K562 treated with DMSO at 1 percent for 48 hours (cell line): ENCODE data around the gene FBL. TPM values are rescaled to one million over a fixed set of nuclear protein-coding genes. Genes with fewer than 3 reads are reported as not detected.

ENCODE experiments used
- total RNA-seq: library from RNA; unstranded; fragments of 300-600 nt; gene quantifications from 2 replicates; pipeline ENCODE4 v1.2.3, GENCODE V29; 2022; ENCODE audit warnings: low replicate concordance; ENCODE audit errors: extremely low read depth

FBL gene
- total RNA-seq: not detected in 2 replicates

GRCh38 chr19:39845933-39846677 is at the start of gene FBL:
Gene FBL (minus strand): TSS chr19:39846379. CDS start chr19:39846300, 79 bp downstream.

GRCh38 chr19:39833464-39834286 is 12.5 kb downstream of the FBL start, which contains the start of gene DYRK1B:
Gene DYRK1B (minus strand): TSS chr19:39834162. CDS start chr19:39831867, 2,295 bp downstream.

Other genes with a start within 250 kb of the FBL start
- gene LGALS13, start 243.9 kb downstream of the FBL start, total RNA-seq: not detected in 2 replicates
- not detected in 2 replicates for gene LGALS16, start 190.5 kb downstream of the FBL start, total RNA-seq
- gene LGALS14, start 141.9 kb downstream of the FBL start, total RNA-seq: not detected in 2 replicates
- gene CLC, start 108.3 kb downstream of the FBL start, total RNA-seq: not detected in 2 replicates
- gene LEUTX, start 67.5 kb downstream of the FBL start, total RNA-seq: not detected in 2 replicates
- not detected in 2 replicates for gene DYRK1B, start 12.2 kb downstream of the FBL start, total RNA-seq
- gene FCGBP, start 88.3 kb upstream of the FBL start, total RNA-seq: not detected in 2 replicates
- gene PSMC4, start 124.8 kb upstream of the FBL start, total RNA-seq: not detected in 2 replicates
- gene ZNF546, start 150.7 kb upstream of the FBL start, total RNA-seq: not detected in 2 replicates
- not detected in 2 replicates for gene ZNF780B, start 209.9 kb upstream of the FBL start, total RNA-seq
- not detected in 2 replicates for gene ZNF780A, start 244.6 kb upstream of the FBL start, total RNA-seq